ENCODE data around the gene PROSER1. TPM values are rescaled to one million over a fixed set of nuclear protein-coding genes. Genes with fewer than 3 reads are reported as not detected.
A peak's percentile ranks its signal among the peaks of the same experiment; 100 is the strongest.

Gene PROSER1
- total RNA-seq, 1 experiment from 2014 or later: 30.1 TPM

GRCh38 chr13:38990693-38991092 is 47.2 kb downstream of the PROSER1 start, which contains the start of gene STOML3:
Gene STOML3 (minus strand): TSS chr13:38990831. CDS start chr13:38990721, 110 bp downstream.
- CTCF ChIA-PET: no interaction called here
- no peaks in the 10 kb centered on the region for H4K20me1 ChIP-seq (ENCODE audit: insufficient read depth)
- H2AFZ ChIP-seq: no peak within 1 kb of the TSS
- H3K4me2 ChIP-seq: no peak within 1 kb of the TSS
- H3K9me3 ChIP-seq (ENCODE audit: insufficient read depth, low read depth): no peaks in the 10 kb centered on the region
- H3K36me3 ChIP-seq (ENCODE audit: low read depth): no peaks in the 10 kb centered on the region
- no peaks in the 10 kb centered on the region for H3F3A ChIP-seq (ENCODE audit: insufficient read depth, low read depth)
- TF ChIP-seq EZH2 (IDR thresholded peaks at IDR 0.05; ENCODE audit: low read depth) (no peak), CTCF (conservative IDR thresholded peaks at IDR 0.05) (no peak)
- H3K27me3 ChIP-seq (ENCODE audit: insufficient read depth, low read depth): no peaks in the 10 kb centered on the region
- intact Hi-C loops (cut with micrococcal nuclease; ENCODE audit: unreplicated experiment): no loop called here
- H3K4me3 ChIP-seq: no peak within 1 kb of the TSS
- DNase-seq: no peak
- POLR2A ChIA-PET (ENCODE audit: unreplicated experiment): no interaction called here
- no peak within 1 kb of the TSS for H3K27ac ChIP-seq
- H3K9me2 ChIP-seq (ENCODE audit: insufficient read depth): no peaks in the 10 kb centered on the region
- BruUV-seq (replicated peaks): no TSS peak
- no peaks in the 10 kb centered on the region for H3K79me2 ChIP-seq (ENCODE audit: low read depth)
- H3K4me1 ChIP-seq (replicated peaks; ENCODE audit: insufficient read depth): no peaks in the 10 kb centered on the region

- H3K4me3 ChIP-seq: no peak overlapping the region
- H3F3A ChIP-seq (ENCODE audit: insufficient read depth, low read depth): no peaks in the 10 kb centered on the region
- H3K36me3 ChIP-seq (ENCODE audit: low read depth): no peaks in the 10 kb centered on the region
- H3K79me2 ChIP-seq (ENCODE audit: low read depth): no peaks in the 10 kb centered on the region
- H3K4me2 ChIP-seq: no peak overlapping the region
- no peaks in the 10 kb centered on the region for H3K27me3 ChIP-seq (ENCODE audit: insufficient read depth, low read depth)
- no peak for TF ChIP-seq EZH2 (IDR thresholded peaks at IDR 0.05; ENCODE audit: low read depth)
- no peak for TF ChIP-seq CTCF (conservative IDR thresholded peaks at IDR 0.05)
- CTCF ChIA-PET: no interaction called here
- intact Hi-C loops (cut with micrococcal nuclease; ENCODE audit: unreplicated experiment): no loop called here
- DNase-seq: no peak
- no peaks in the 10 kb centered on the region for H3K9me2 ChIP-seq (ENCODE audit: insufficient read depth)
- no TSS peak for BruUV-seq (replicated peaks)
- no peaks in the 10 kb centered on the region for H4K20me1 ChIP-seq (ENCODE audit: insufficient read depth)
- H3K27ac ChIP-seq: no peak overlapping the region
- H2AFZ ChIP-seq: peak overlapping the region; percentile 29; the same call in 1 of the 2 replicates
- no peaks in the 10 kb centered on the region for H3K9me3 ChIP-seq (ENCODE audit: insufficient read depth, low read depth)
- POLR2A ChIA-PET (ENCODE audit: unreplicated experiment): no interaction called here
- no peaks in the 10 kb centered on the region for H3K4me1 ChIP-seq (replicated peaks; ENCODE audit: insufficient read depth)
Observed at GRCh38 chr13:38981096-38981495, 56.8 kb downstream of the PROSER1 start.

GRCh38 chr13:38980750-38981078 is 57.2 kb downstream of the PROSER1 start:
- BruUV-seq (replicated peaks): no TSS peak
- Histone ChIP-seq H3K4me2 (no peak overlapping the region), H3K9me2 (ENCODE audit: insufficient read depth) (no peaks in the 10 kb centered on the region), H3K4me1 (replicated peaks; ENCODE audit: insufficient read depth) (no peaks in the 10 kb centered on the region), H3K9me3 (ENCODE audit: insufficient read depth, low read depth) (no peaks in the 10 kb centered on the region), H3K27ac (no peak overlapping the region), H3K79me2 (ENCODE audit: low read depth) (no peaks in the 10 kb centered on the region), H4K20me1 (ENCODE audit: insufficient read depth) (no peaks in the 10 kb centered on the region), H3K27me3 (ENCODE audit: insufficient read depth, low read depth) (no peaks in the 10 kb centered on the region), H3K36me3 (ENCODE audit: low read depth) (no peaks in the 10 kb centered on the region), H3F3A (ENCODE audit: insufficient read depth, low read depth) (no peaks in the 10 kb centered on the region), H2AFZ (peak overlapping the region; percentile 29; the same call in 1 of the 2 replicates), H3K4me3 (no peak overlapping the region)
- POLR2A ChIA-PET (ENCODE audit: unreplicated experiment): no interaction called here
- CTCF ChIA-PET: no interaction called here
- DNase-seq: no peak
- TF ChIP-seq CTCF (conservative IDR thresholded peaks at IDR 0.05): no peak
- no peak for TF ChIP-seq EZH2 (IDR thresholded peaks at IDR 0.05; ENCODE audit: low read depth)
- intact Hi-C loops (cut with micrococcal nuclease; ENCODE audit: unreplicated experiment): no loop called here

All from PC-9 (cell line).